Measurements from ENCODE around the gene KCNK4.

DNA sequence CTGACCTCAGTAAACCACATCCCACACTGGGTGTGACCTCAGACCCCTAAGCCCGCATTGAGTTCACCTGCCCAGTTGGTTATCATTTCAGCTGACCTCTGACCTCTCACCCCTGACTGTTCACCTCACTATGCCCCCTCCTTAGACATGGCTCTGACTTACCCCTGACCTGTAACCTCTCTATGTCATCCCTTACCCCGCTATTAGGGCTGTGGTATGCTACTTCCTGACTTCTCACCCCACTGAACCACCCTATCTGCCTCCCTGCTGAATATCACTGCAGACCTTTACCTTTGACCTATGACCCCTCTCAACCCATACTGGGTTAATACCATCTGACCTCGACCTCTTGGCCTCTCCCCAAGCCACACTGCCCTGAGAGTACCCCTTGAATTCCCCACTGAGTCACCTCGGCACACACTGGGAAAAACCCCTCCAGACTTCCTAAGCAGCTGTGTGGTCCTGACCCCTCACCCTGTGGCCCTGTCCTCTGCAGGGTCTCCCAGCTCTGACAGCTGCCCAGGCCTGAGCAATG, 31.5 kb upstream of the KCNK4 start:
- TF ChIP-seq, protein P1, sequence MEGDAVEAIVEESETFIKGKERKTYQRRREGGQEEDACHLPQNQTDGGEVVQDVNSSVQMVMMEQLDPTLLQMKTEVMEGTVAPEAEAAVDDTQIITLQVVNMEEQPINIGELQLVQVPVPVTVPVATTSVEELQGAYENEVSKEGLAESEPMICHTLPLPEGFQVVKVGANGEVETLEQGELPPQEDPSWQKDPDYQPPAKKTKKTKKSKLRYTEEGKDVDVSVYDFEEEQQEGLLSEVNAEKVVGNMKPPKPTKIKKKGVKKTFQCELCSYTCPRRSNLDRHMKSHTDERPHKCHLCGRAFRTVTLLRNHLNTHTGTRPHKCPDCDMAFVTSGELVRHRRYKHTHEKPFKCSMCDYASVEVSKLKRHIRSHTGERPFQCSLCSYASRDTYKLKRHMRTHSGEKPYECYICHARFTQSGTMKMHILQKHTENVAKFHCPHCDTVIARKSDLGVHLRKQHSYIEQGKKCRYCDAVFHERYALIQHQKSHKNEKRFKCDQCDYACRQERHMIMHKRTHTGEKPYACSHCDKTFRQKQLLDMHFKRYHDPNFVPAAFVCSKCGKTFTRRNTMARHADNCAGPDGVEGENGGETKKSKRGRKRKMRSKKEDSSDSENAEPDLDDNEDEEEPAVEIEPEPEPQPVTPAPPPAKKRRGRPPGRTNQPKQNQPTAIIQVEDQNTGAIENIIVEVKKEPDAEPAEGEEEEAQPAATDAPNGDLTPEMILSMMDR (IDR thresholded peaks at IDR 0.05; ENCODE audit: low read depth, low read length, poor library complexity, severe bottlenecking), result no peak
- no peak for TF ChIP-seq EZH2phosphoT487 (IDR thresholded peaks at IDR 0.05; ENCODE audit: borderline replicate concordance, low read length)
